Prostate gland (tissue), 2 donors: ENCODE results near the gene MALRD1.

Experiments
- POLR2A ChIP-seq: fragments of 450-650 bp; IDR thresholded peaks from one replicate; pipeline ENCODE4 v1.6.1; 2016; ENCODE audit warnings: antibody characterized with exemption, mild to moderate bottlenecking
- POLR2AphosphoS5 ChIP-seq: sonication (generic); formaldehyde crosslinking; IDR thresholded peaks from one replicate; pipeline ENCODE4 v1.6.1; 2017; ENCODE audit warnings: antibody characterized with exemption
- TF ChIP-seq, protein P1 (sequence below), 4 experiments: fragments of 200-600 bp in 2 of 4; fragments of 450-650 bp in 2 of 4; sonication (generic) in 2 of 4; IDR thresholded peaks; 1 replicate in 3 of 4; 2 replicates in 1 of 4; pipeline ENCODE4 v1.5.1; 2016 to 2019; ENCODE audit warnings: antibody characterized with exemption in 4 of 4, mild to moderate bottlenecking in 2 of 4, moderate library complexity in 2 of 4

DNA sequence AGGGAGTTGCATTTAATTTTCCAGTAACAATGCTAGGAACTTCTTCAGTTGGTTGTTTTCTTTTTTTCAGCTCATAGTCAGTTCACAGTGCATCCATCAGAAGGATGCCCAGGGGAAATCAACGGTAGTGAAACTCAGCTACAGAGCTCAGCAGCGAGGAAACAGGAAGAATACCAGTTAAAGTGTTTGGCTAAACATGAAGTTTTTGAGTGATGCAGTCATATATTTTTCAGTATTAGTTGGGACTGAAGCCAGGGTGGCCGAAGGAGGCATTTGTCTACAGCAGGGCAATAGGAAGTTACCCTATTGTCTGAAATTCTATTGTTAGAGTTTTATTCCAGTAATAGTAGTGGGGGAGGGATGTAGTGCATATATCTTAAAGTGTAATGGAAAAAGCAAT is 45.3 kb upstream of the MALRD1 start:
- TF ChIP-seq, protein P1, sequence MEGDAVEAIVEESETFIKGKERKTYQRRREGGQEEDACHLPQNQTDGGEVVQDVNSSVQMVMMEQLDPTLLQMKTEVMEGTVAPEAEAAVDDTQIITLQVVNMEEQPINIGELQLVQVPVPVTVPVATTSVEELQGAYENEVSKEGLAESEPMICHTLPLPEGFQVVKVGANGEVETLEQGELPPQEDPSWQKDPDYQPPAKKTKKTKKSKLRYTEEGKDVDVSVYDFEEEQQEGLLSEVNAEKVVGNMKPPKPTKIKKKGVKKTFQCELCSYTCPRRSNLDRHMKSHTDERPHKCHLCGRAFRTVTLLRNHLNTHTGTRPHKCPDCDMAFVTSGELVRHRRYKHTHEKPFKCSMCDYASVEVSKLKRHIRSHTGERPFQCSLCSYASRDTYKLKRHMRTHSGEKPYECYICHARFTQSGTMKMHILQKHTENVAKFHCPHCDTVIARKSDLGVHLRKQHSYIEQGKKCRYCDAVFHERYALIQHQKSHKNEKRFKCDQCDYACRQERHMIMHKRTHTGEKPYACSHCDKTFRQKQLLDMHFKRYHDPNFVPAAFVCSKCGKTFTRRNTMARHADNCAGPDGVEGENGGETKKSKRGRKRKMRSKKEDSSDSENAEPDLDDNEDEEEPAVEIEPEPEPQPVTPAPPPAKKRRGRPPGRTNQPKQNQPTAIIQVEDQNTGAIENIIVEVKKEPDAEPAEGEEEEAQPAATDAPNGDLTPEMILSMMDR (IDR thresholded peaks at IDR 0.05): no peak
- no peak for TF ChIP-seq POLR2AphosphoS5
- no peak for TF ChIP-seq POLR2A
